Upper lobe of left lung (tissue), 6 donors: Measurements from ENCODE around the gene RASGRF1. TPM values are rescaled to one million over a fixed set of nuclear protein-coding genes. Genes with fewer than 3 reads are reported as not detected.

ENCODE experiments used
- ATAC-seq, 2 donors: fragments of 200-7000 bp; cut with Tn5 transposase; one replicate each; pipeline ENCODE4 v1.9.1; 2022; ENCODE audit warnings: mild to moderate bottlenecking in 2 of 2, moderate library complexity in 2 of 2; ENCODE audit not compliant: low FRiP score in 2 of 2
- DNase-seq, 2 donors: peaks; one replicate each; pipeline ENCODE4 v3.0.0-alpha.2; 2019 to 2020
- H3K27ac ChIP-seq, 4 donors: fragments of 200-600 bp; sonication (generic); one replicate each; pipeline ENCODE4 v1.5.1; 2016 to 2019
- H3K27me3 ChIP-seq, 4 donors: fragments of 200-600 bp; sonication (generic); one replicate each; pipeline ENCODE4 v1.5.1; 2017 to 2019
- H3K36me3 ChIP-seq, 4 donors: fragments of 200-600 bp; sonication (generic); one replicate each; pipeline ENCODE4 v1.5.1; 2016 to 2019
- H3K4me1 ChIP-seq, 4 donors: fragments of 200-600 bp; sonication (generic); one replicate each; pipeline ENCODE4 v1.5.1; 2018 to 2019
- H3K4me3 ChIP-seq, 4 donors: fragments of 200-600 bp; sonication (generic); one replicate each; pipeline ENCODE4 v1.5.1; 2017 to 2019; ENCODE audit warnings: mild to moderate bottlenecking in 2 of 4, moderate library complexity in 1 of 4
- H3K9me3 ChIP-seq, 4 donors: fragments of 200-600 bp; sonication (generic); one replicate each; pipeline ENCODE4 v1.5.1; 2018 to 2019
- CTCF ChIP-seq, 6 experiments: fragments of 450-650 bp in 4 of 6; fragments of 200-600 bp in 2 of 6; sonication (generic) in 2 of 6; IDR thresholded peaks; one replicate each; pipeline ENCODE4 v1.5.1; 2016 to 2019; ENCODE audit warnings: antibody characterized with exemption in 6 of 6
- EP300 ChIP-seq, 4 donors: sonication (generic); formaldehyde crosslinking; IDR thresholded peaks; one replicate each; pipeline ENCODE4 v1.5.1; 2017; ENCODE audit warnings: antibody characterized with exemption in 4 of 4, control low read depth in 2 of 4
- POLR2A ChIP-seq, 4 donors: fragments of 450-650 bp; IDR thresholded peaks; one replicate each; pipeline ENCODE4 v1.5.1; 2016 to 2017; ENCODE audit warnings: antibody characterized with exemption in 4 of 4, mild to moderate bottlenecking in 2 of 4
- POLR2AphosphoS5 ChIP-seq, 2 donors: sonication (generic); formaldehyde crosslinking; IDR thresholded peaks; one replicate each; pipeline ENCODE4 v1.5.1; 2017; ENCODE audit warnings: antibody characterized with exemption in 2 of 2
- WGBS, 2 donors: methylation state at CpG; one replicate each; pipeline ENCODE4 v1.1.5; 2017 to 2018; 5-methylcytosine and 5-hydroxymethylcytosine counted together
- total RNA-seq, 6 donors: library from RNA; depleted of rRNA in 4 of 6; stranded (reverse); fragments of >200 nt in 4 of 6; gene quantifications; one replicate each; pipeline versions ENCODE4 v1.1.0 to v1.2.1, GENCODE V29; 2016 to 2021
- donor health status: DM: no; HTN: no; CAD: no; lungs with moderate emphysema.
- donor health status: DM: no; HTN: yes; CAD: no; lungs with severe emphysema.

RASGRF1 gene
- 10 to 100 TPM; 27.2 to 64.6 (median 54.7) TPM for total RNA-seq

GRCh38 chr15:79090487-79091203 lies at the start of gene RASGRF1:
Gene RASGRF1, minus strand, starts transcription at chr15:79090780. Its CDS starts 282 bp downstream, at chr15:79090498.
- Histone ChIP-seq H3K4me3 (peak within 1 kb of the TSS in 3 of 4 donors; percentile 34 to 39 (median 39)), H3K36me3 (no peaks in the 10 kb centered on the region), H3K9me3 (no peaks in the 10 kb centered on the region), H3K27me3 (peaks cover 0 to 30% (median 15%) of the 10 kb centered on the region in 4 donors), H3K27ac (no peak within 1 kb of the TSS), H3K4me1 (peaks cover 6 to 27% (median 19%) of the 10 kb centered on the region in 4 donors)
- ATAC-seq: no peak
- TF ChIP-seq POLR2A (IDR thresholded peaks at IDR 0.05) (no peak), CTCF (IDR thresholded peaks at IDR 0.05) (no peak), EP300 (IDR thresholded peaks at IDR 0.05) (no peak), POLR2AphosphoS5 (IDR thresholded peaks at IDR 0.05) (no peak)
- WGBS, 2 donors: 2% methylated on average over 46 to 59 of the region's 61 CpGs
- DNase-seq: peak; percentile 18 to 75

- no peak overlapping the region for H3K27ac ChIP-seq
- TF ChIP-seq EP300 (IDR thresholded peaks at IDR 0.05) (no peak), POLR2AphosphoS5 (IDR thresholded peaks at IDR 0.05) (no peak), CTCF (IDR thresholded peaks at IDR 0.05) (no peak), POLR2A (IDR thresholded peaks at IDR 0.05) (no peak)
- H3K4me3 ChIP-seq: no peak overlapping the region
- H3K27me3 ChIP-seq: no peaks in the 10 kb centered on the region
- no peaks in the 10 kb centered on the region for H3K4me1 ChIP-seq
- no peaks in the 10 kb centered on the region for H3K9me3 ChIP-seq
- no peak for ATAC-seq
- 73 to 79% methylated on average over 3 of the region's 3 CpGs for WGBS, 2 donors
- H3K36me3 ChIP-seq: no peaks in the 10 kb centered on the region
- no peak for DNase-seq
Measured at GRCh38 chr15:79136434-79137046, 46.0 kb upstream of the RASGRF1 start.

GRCh38 chr15:79133309-79133708 lies 42.7 kb upstream of the RASGRF1 start:
- DNase-seq: no peak
- no peak for ATAC-seq
- no peaks in the 10 kb centered on the region for H3K4me1 ChIP-seq
- 78 to 84% methylated on average over 2 of the region's 2 CpGs for WGBS, 2 donors
- H3K4me3 ChIP-seq: no peak overlapping the region
- no peaks in the 10 kb centered on the region for H3K27me3 ChIP-seq
- no peaks in the 10 kb centered on the region for H3K36me3 ChIP-seq
- no peak for TF ChIP-seq CTCF (IDR thresholded peaks at IDR 0.05)
- no peak for TF ChIP-seq EP300 (IDR thresholded peaks at IDR 0.05)
- TF ChIP-seq POLR2A (IDR thresholded peaks at IDR 0.05): no peak
- no peak for TF ChIP-seq POLR2AphosphoS5 (IDR thresholded peaks at IDR 0.05)
- H3K27ac ChIP-seq: no peak overlapping the region
- H3K9me3 ChIP-seq: no peaks in the 10 kb centered on the region

GRCh38 chr15:79132770-79133169 lies 42.2 kb upstream of the RASGRF1 start:
- Histone ChIP-seq H3K27ac (no peak overlapping the region), H3K27me3 (no peaks in the 10 kb centered on the region), H3K4me1 (no peaks in the 10 kb centered on the region), H3K9me3 (no peaks in the 10 kb centered on the region), H3K36me3 (no peaks in the 10 kb centered on the region), H3K4me3 (no peak overlapping the region)
- WGBS, 2 donors: 54 to 71% methylated on average over 1 of the region's 1 CpG
- TF ChIP-seq EP300 (IDR thresholded peaks at IDR 0.05) (no peak), CTCF (IDR thresholded peaks at IDR 0.05) (no peak), POLR2AphosphoS5 (IDR thresholded peaks at IDR 0.05) (no peak), POLR2A (IDR thresholded peaks at IDR 0.05) (no peak)
- ATAC-seq: no peak
- no peak for DNase-seq
